Measurements from ENCODE around the gene POMZP3. TPM values are rescaled to one million over a fixed set of nuclear protein-coding genes. Genes with fewer than 3 reads are reported as not detected.

Gene POMZP3
- total RNA-seq (2022; extraction: Qiagen RNA extraction; ENCODE audit: low read depth), result 22.4 to 27.3 TPM (median 25.4 TPM) in 5 replicates

GRCh38 chr7:76626989-76627642, at the start of gene POMZP3:
Gene POMZP3 (minus strand): TSS chr7:76627279. CDS start chr7:76626064, 1,215 bp downstream.

Other genes with a start within 250 kb of the POMZP3 start
- gene SSC4D, start 217.6 kb downstream of the POMZP3 start, total RNA-seq (2022; extraction: Qiagen RNA extraction; ENCODE audit: low read depth), result 0.83 to 1.4 TPM (median 1.2 TPM) in 5 replicates
- gene ZP3, start 202.3 kb downstream of the POMZP3 start, total RNA-seq (2022; extraction: Qiagen RNA extraction; ENCODE audit: low read depth), result 14.4 to 21.7 TPM (median 19.4 TPM) in 5 replicates
- gene DTX2, start 165.6 kb downstream of the POMZP3 start, total RNA-seq (2022; extraction: Qiagen RNA extraction; ENCODE audit: low read depth), result 29.0 to 42.9 TPM (median 41.7 TPM) in 5 replicates
- gene UPK3B, start 116.7 kb downstream of the POMZP3 start, total RNA-seq (2022; extraction: Qiagen RNA extraction; ENCODE audit: low read depth), result 11.2 to 20.7 TPM (median 17.7 TPM) in 5 replicates
- not detected in 5 replicates for gene SPDYE16, start 84.0 kb downstream of the POMZP3 start, total RNA-seq (2022; extraction: Qiagen RNA extraction; ENCODE audit: low read depth)